BE2C (cell line): ENCODE data around the gene PTGER3.
A peak's percentile ranks its signal among the peaks of the same experiment; 100 is the strongest.

Experiments
- DNase-seq: peaks from one replicate; pipeline ENCODE4 v3.0.0-alpha.2; 2020
- H3K27me3 ChIP-seq: fragments of 250-450 bp; sonication (Bioruptor Pico); 2 replicates; pipeline ENCODE4 v1.5.1; 2020; ENCODE audit warnings: mild to moderate bottlenecking
- H3K36me3 ChIP-seq: fragments of 250-450 bp; sonication (Bioruptor Pico); 2 replicates; pipeline ENCODE4 v1.5.1; 2020; ENCODE audit warnings: mild to moderate bottlenecking
- H3K4me1 ChIP-seq: fragments of 250-450 bp; sonication (Bioruptor Pico); 2 replicates; pipeline ENCODE4 v1.5.1; 2020
- H3K4me3 ChIP-seq: 2 replicates; pipeline ENCODE4 v1.5.1; 2011; ENCODE audit warnings: low read depth, low read length
- H3K9me3 ChIP-seq: fragments of 250-450 bp; sonication (Bioruptor Pico); 2 replicates; pipeline ENCODE4 v1.5.1; 2020
- TF ChIP-seq, protein P1 (sequence below): IDR thresholded peaks from 2 replicates; pipeline ENCODE4 v1.5.1; 2012; ENCODE audit warnings: mild to moderate bottlenecking, low read depth, low read length

The PTGER3 gene

DNA sequence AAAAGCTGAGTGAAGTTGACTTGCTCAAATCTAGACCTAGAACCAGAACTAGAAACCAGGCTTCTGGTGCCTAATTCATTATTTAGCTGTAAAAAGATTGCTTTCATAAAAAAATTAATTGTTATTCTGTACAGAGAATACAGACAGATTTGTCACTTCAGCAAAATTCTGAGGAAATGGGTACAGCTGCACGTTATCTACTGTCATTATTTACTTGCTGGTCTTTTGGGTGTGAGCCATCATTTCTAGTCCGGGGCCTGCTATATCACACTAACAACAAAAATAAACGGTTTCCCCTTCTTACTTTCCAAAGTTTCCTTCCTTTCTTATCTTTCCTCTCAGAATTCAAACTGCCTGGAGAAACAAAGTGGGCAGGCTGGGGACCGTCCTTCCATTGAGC, 68.3 kb downstream of the PTGER3 start:
- H3K4me1 ChIP-seq = no peaks in the 10 kb centered on the region
- no peak overlapping the region for H3K4me3 ChIP-seq
- DNase-seq = no peak
- H3K27me3 ChIP-seq = no peaks in the 10 kb centered on the region
- TF ChIP-seq, protein P1, sequence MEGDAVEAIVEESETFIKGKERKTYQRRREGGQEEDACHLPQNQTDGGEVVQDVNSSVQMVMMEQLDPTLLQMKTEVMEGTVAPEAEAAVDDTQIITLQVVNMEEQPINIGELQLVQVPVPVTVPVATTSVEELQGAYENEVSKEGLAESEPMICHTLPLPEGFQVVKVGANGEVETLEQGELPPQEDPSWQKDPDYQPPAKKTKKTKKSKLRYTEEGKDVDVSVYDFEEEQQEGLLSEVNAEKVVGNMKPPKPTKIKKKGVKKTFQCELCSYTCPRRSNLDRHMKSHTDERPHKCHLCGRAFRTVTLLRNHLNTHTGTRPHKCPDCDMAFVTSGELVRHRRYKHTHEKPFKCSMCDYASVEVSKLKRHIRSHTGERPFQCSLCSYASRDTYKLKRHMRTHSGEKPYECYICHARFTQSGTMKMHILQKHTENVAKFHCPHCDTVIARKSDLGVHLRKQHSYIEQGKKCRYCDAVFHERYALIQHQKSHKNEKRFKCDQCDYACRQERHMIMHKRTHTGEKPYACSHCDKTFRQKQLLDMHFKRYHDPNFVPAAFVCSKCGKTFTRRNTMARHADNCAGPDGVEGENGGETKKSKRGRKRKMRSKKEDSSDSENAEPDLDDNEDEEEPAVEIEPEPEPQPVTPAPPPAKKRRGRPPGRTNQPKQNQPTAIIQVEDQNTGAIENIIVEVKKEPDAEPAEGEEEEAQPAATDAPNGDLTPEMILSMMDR = no peak
- no peaks in the 10 kb centered on the region for H3K9me3 ChIP-seq
- no peaks in the 10 kb centered on the region for H3K36me3 ChIP-seq

DNA sequence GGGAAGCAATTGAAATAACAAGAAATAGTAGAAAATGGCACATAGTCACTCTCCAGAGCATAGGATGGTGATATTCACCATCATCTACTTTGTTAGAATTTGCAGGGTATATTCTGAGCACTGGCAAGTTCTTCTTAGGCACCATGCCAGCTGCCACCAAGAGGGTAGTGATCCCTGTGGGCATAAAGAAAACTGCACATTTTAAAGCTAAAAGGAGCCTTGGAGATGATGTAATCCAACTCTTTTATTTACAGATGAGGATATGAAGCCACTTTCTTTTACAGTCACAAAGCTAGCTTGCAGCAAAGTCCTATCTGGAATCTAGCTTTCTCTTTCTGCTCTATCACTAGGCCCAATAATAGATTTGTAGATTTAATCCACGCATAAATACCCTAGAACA, 69.0 kb downstream of the PTGER3 start:
- TF ChIP-seq, protein P1 = no peak
- H3K4me1 ChIP-seq = no peaks in the 10 kb centered on the region
- no peak for DNase-seq
- H3K4me3 ChIP-seq = no peak overlapping the region
- H3K9me3 ChIP-seq = no peaks in the 10 kb centered on the region
- no peaks in the 10 kb centered on the region for H3K27me3 ChIP-seq
- H3K36me3 ChIP-seq = no peaks in the 10 kb centered on the region

DNA sequence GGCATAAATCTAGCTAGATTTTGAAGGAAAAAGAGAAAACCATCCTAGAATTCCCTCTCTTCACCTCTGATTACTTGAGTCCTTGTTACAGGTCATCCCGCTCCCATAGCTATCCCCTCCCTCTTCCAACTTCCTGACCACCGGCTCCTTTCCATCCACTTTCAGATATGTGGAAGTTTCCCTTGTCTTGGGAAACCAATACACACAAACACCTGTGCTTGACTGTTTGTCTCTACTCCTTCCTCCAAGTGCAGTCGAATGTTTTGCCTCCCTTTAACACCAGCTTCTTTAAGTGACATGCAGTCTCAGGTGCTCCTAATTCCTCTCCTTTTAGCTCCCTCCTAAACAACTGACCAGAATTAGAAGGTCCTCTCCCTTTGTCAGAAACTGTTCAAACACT, 70.0 kb downstream of the PTGER3 start:
- Histone ChIP-seq H3K27me3 (no peaks in the 10 kb centered on the region), H3K4me1 (no peaks in the 10 kb centered on the region), H3K9me3 (no peaks in the 10 kb centered on the region), H3K4me3 (no peak overlapping the region), H3K36me3 (no peaks in the 10 kb centered on the region)
- no peak for DNase-seq
- TF ChIP-seq, protein P1 = no peak

DNA sequence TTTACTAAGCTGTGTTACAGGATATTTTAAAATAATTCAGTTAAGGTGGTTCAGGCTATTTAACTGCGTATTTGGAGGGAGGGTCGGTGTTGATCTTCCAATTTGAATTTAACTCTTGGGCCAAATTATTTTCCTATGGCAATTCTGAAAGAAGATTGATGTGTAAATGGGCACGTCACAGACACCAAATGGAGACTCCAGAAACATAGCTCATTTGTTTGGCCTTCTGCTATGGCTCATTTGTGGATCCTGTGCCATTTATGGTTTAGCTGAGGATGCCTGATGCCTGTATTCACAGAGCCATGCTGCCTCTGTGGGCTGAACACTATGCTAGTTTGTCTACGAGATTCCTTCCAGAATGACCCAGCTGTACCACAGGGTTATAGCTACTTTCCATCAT, 70.6 kb downstream of the PTGER3 start:
- Histone ChIP-seq H3K4me3 (no peak overlapping the region), H3K36me3 (no peaks in the 10 kb centered on the region)

DNA sequence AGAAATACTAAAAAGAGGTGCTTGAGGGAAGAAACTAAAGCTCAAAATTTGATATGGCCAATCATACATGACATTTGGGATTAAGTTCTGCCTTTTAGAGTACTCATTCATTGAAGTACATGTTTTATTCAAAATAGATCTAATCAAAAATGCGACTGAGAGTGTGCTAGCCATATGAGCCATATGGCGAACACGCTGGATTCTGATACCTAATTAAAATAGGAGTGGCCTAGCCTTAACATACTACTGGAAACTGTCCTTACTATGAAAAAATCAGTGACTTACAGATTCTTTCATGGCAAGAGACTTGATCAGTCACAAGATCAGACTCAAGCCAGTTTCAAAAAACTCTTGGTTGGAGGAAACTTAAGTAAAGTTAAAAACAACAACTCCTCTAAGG, 73.9 kb downstream of the PTGER3 start:
- H3K9me3 ChIP-seq = no peaks in the 10 kb centered on the region
- TF ChIP-seq, protein P1 = no peak
- H3K4me3 ChIP-seq = no peak overlapping the region
- no peaks in the 10 kb centered on the region for H3K4me1 ChIP-seq
- no peaks in the 10 kb centered on the region for H3K27me3 ChIP-seq
- no peaks in the 10 kb centered on the region for H3K36me3 ChIP-seq
- DNase-seq = no peak

More for the DNA sequence above, 70.6 kb downstream of the PTGER3 start:
- TF ChIP-seq, protein P1 = no peak
- no peaks in the 10 kb centered on the region for H3K27me3 ChIP-seq
- DNase-seq = no peak
- H3K9me3 ChIP-seq = no peaks in the 10 kb centered on the region
- H3K4me1 ChIP-seq = no peaks in the 10 kb centered on the region

DNA sequence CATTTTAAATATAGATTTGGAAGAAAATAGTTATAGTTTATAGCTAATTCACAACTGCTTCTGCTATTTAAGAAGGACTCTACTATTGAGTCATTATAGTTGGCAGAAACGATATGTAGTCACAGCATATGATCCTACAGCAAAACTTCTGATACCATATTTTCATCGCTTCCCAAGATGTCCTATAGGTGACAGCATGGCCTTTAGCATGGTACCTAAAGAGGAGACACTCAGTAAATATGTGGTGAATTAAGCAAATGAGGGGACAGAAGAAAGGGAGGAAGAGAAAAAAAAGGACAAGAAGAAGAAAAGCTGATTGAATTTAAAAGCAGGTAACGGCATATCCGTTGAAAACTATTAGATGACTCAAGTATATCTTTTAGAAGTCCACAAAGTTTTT, 77.2 kb downstream of the PTGER3 start:
- no peaks in the 10 kb centered on the region for H3K9me3 ChIP-seq
- H3K4me3 ChIP-seq = no peak overlapping the region
- TF ChIP-seq, protein P1 = peak; percentile 15; the same call in 1 of the 2 replicates
- H3K27me3 ChIP-seq = no peaks in the 10 kb centered on the region
- no peaks in the 10 kb centered on the region for H3K36me3 ChIP-seq
- H3K4me1 ChIP-seq = no peaks in the 10 kb centered on the region
- no peak for DNase-seq
